HG03439 (cell line): ENCODE data around the gene OSBP.
"Not testable (repeated sequence)": the region's sequence is repeated elsewhere in the genome, so short reads cannot be mapped to it uniquely, and the experiment has no call there.

Experiments
- ATAC-seq: cut with Tn5 transposase; IDR thresholded peaks from one replicate; pipeline ENCODE4 v1.9.1; 2021; ENCODE audit warnings: mild to moderate bottlenecking, moderate library complexity; ENCODE audit not compliant: unreplicated experiment

The OSBP gene, protein sequence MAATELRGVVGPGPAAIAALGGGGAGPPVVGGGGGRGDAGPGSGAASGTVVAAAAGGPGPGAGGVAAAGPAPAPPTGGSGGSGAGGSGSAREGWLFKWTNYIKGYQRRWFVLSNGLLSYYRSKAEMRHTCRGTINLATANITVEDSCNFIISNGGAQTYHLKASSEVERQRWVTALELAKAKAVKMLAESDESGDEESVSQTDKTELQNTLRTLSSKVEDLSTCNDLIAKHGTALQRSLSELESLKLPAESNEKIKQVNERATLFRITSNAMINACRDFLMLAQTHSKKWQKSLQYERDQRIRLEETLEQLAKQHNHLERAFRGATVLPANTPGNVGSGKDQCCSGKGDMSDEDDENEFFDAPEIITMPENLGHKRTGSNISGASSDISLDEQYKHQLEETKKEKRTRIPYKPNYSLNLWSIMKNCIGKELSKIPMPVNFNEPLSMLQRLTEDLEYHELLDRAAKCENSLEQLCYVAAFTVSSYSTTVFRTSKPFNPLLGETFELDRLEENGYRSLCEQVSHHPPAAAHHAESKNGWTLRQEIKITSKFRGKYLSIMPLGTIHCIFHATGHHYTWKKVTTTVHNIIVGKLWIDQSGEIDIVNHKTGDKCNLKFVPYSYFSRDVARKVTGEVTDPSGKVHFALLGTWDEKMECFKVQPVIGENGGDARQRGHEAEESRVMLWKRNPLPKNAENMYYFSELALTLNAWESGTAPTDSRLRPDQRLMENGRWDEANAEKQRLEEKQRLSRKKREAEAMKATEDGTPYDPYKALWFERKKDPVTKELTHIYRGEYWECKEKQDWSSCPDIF

DNA sequence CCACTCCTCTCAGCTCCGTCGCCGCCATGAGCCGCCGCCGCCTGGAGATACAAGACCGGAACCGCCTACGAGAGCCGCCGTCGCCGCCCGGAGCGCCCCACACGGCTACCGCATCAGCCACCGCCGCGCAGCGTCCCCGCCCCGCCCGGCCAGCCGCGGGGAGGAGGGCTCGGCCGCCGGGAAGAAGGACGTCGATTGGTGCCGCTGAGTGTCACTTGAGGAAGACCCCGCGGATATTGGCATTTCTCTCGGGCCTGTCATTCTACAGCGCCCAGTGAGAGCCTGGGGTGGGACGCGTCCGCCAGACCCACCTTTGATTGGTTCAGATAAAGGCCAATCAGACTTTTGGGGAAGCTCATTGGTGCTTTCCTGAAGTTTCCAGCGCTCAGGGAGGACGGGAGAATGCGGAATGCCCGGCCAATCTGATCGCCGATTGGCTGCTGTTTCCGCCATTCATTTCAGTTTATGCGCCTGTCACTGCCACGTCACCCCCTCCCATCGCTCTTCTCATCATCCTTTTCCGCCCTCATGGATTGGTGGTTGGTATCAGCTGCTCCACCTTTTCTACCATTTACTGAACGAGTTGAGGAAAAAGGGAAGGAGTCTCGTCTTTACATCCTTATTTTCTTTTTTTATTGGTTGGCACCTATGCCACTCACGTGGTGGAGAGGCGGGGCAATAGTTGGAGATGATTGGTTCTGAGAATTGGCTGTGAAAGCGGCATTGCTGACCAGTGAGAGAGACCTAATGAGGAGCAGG is at the start of gene OSBP:
OSBP (minus strand) TSS at position 138 of the 759 bp plus-strand sequence; CDS start at position 28, 110 bp downstream.
- peak; percentile 89 for ATAC-seq

DNA sequence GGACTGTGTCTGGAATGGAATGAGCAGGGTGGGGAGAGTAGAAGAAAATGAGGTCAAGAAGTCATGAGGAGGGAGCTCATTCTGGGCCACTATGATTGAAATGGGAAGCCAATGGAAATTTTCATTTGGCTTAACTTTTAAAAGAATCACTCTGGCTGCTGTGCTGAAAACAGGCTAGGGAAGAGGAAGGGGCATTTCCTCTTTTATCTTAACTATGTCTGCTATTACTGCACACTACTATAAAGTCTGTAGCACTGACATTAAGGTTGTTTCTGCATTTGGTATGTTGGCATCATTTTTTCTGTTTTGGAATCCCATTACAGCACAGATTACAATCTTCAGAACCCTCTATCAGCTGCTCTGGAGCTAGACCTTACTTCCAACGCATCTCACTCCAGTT is 45.0 kb upstream of the OSBP start:
- ATAC-seq: no peak

DNA sequence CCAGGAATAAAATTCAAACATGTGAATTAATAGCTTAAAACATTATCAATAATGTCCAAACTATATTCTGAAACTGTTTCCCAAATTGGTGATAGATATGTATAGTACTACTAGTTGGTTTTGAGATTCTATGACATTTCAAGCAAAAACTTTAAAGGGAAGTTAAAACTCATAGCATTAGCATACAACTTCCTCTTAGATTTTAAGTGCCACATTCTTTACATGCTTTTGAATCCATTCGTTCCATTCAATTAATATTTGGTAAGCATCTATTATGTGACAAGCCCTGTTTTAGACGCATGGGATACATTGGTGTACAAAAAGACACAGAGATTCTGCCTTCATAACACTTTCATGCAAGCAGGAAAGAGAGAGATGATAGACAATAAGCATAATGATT is 44.4 kb upstream of the OSBP start:
- ATAC-seq: no peak

DNA sequence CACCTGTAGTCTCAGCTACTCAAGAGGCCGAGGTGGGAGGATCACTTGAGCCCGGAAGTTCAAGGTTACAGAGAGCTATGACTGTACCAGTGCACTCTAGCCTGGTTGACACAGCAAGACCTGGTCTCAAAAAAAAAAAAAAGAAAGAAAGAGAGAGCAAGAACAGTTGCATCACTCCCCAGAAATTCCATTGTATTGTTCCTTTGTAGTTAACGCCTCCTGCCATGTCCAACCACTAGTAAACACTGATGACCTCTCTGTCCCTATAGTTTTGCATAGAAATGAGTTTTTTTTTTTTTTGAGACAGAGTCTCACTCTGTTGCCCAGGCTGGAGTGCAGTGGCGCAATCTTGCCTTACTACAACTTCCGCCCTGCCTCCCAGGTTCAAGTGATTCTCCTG is 42.5 kb upstream of the OSBP start:
- no peak for ATAC-seq

DNA sequence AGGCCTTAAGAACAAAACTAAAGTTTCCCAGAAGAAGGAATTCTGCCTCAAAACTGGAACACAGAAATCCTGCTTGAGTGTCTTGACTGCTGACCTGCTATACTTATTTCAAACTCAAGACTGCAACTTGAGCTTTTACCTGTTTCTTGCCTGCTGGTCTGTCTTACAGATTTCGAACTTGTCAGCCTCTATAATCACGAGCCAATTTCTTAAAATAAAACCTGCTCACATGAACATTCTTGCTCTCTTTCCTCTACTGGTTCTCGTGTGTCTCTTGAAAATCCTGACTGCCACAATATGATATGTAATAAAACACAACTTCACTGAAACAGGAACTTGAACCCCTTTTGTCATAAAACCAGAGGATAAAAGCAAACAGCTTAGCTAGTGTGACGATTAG is 39.3 kb upstream of the OSBP start:
- ATAC-seq: no peak

DNA sequence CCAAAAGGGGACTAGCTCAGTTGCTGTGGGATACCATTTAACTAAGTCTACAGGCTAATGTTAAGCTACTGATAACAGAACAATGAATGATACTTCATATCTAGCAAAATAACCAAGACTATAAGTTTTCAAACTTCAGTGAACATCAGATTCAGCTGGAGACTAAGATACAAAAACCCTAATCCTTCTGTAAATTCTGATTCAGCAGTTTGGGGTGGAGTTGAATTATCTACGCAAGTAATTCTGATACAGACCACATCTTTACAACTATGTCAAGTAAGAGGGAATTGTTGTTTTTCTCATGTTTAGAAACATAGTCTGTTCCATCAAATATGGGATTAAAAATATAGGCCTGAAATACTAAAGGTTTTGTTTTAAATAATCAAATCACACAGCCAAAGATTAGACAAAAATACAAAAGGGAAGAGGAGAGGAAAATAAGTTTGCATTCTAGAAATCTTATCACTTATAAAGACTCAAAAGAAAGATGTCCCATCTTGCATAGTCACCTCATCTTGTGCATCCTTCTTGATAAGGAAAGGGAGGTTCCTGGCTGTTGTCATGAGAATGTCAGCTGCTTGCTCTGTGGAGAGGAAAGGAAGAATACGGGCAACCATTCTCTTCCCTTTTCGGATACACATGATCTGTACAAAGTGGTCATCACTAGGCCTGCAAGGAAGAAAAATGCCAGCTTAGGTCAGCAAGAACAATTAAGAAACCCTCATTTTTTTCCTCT is 31.8 kb upstream of the OSBP start:
- no peak for ATAC-seq

DNA sequence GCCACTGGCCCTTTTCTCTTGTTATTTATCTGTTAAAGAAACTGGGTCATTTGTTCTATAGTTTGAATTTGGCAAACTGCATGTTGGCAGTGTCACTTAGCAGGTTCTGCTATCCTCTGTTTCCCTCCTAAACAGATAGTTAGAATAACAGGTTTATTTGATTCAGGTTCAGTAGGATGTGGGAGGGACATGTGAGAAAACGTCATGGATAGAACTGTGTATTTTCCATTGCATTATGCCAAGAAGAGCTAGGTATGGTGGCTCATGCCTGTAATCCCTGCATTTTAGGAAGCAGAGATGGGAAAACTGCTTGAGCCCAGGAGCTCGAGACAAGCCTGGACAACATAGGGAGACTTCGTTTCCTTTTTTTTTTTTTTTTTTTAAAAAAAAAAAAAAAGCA is 29.0 kb upstream of the OSBP start:
- no peak for ATAC-seq

DNA sequence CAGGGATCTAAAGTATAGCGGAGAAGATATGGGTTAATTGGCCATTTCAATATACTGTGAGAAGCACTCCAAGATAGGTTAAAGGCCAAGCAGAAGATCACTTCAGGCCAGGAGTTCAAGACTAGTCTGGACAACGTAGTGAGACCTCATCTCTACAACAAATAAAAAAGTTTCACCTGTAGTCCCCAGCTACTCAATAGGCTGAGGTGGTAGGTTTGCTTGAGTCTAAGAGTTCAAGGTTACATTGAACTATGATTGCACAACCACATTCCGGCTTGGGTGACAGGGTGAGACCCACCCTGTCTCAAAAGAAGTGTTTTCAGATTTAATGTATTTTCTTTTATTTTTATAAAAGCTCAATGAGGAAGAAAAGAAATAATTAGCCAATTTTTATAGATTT is 27.8 kb upstream of the OSBP start:
- ATAC-seq: no peak

DNA sequence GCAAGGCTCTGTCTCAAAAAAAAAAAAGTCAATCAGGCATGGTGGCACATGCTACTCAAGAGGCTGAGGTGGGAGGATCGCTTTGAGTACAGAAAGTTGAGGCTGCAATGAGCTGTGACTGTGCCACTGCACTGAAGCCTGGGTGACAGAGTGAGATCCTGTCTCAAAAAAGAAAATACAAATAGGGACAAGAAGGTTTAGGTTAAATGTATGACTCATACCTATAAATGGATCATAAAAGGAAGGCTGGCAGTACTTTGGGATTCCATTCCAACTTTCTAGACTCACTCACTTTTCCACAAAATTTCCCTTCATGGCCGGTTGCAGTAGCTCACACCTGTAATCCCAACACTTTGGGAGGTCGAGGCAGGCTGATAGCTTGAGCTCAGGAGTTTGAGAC is 25.6 kb upstream of the OSBP start:
- no peak for ATAC-seq

DNA sequence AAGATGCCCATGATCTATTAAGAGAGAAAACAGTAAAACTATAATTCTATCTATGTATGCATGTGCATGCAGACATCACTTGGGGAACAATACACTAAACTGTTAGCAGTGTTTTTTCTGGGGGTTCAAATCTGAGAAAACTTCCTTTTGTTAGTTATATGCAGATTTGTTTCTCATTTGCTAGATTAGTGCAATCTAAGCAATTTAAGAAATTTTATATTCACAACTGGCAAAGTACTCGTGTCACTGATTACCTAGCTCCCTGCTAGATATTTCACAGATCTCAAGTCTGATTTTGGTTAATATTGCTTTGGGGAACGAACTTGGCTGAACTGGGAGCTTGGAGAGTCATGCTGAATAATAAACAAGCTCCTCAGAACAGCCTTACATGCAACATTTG is 14.9 kb upstream of the OSBP start:
- ATAC-seq: no peak

DNA sequence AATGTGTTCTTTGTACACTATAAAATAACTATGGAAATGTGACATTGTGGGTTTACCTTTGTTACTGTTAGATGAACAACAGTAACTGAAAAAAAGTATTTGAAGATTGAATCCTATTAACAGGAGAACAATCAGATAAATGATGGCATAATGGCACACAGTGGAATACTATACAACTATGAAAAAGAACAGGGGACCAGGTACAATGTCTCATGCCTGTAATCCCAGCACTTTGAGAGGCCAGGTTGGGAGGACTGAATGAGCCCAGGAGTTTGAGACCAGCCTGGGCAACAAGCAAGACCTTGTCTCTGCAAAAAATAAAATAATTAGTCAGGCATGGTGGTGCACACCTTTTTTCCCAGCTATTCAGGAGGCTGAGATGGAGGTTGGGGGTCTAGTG is 14.4 kb upstream of the OSBP start:
- no peak for ATAC-seq

DNA sequence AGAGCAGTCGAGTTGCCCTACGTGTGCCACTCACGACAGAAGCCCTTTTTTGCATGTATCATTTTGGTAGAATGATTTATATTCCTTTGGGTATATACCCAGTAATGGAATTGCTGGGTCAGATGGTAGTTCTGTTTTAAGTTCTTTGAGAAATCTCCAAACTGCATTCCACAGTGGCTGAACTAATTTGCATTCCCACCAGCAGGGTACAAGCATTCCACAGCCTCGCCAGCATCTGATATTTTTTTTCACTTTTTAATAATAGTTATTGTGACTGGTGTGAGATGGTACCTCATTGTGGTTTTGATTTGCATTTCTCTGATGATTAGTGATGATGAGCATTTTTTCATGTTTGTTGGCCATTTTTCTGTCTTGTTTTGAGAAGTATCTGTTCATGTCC is 11.4 kb upstream of the OSBP start:
- not testable (repeated sequence) for ATAC-seq

DNA sequence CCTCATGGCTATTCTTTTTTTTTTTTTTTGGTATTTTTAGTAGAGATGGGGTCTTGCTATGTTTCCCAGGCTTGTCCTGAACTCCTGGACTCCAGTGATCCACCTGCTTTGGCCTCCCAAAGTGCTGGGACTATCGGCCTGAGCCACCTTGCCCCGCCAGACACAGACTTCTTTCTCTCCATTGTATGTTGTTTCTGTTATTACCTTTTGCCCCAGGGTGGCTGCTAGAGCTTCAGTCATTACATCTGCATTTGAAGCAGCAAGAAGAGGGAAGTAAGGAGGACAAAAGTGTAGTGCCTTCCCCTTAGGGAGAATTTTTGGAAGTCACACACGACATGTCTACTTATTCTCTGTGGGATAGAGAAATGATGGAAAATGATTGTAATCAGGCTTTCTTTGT is 10.1 kb upstream of the OSBP start:
- ATAC-seq: no peak

DNA sequence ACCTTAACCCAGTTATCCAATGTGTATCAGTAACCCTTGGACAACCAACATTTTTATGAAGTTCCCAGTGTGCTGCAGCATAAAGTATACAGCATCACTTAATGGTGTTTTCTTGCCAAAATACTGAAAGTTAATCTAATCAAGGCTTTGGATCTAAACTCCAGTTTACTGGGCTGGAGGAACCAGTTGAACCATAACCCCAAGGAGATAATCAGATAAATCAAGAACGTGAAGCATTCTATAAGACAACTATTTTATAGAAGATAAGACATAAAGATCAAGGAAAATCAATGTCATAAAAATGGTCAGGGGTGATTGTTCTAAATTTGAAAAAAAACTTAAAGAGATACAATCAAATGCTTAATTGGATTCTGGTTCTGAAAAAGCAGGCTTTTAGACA is 2.3 kb upstream of the OSBP start:
- no peak for ATAC-seq

DNA sequence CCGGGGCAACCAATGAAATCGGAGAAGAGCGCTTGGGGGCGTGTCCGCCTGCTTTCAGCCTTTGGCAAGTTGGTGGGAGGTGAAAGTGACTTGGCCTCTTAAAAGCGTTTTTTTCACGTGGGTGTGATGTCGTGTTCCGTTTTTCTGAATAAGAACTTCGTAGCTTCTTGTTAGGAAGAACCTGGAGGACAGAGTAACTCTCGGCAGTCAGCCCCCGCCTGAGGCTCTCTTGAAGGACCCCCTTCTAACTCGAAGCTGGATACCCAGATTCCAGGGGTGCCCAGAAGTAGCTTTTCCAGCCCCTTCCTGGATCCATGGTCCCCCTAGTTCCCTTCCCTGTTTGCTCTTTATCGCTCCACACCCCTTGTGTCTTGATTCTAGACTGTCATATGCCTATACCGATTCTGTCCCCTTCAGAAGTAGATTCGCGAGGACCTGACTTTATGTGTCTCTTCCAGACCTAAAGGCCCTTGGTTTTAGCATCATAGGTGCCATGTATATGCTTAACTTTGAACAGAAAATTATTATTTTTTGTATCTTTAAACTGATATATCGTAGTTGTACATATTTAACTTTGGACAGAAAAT is 915 bp upstream of the OSBP start:
- ATAC-seq: no peak

DNA sequence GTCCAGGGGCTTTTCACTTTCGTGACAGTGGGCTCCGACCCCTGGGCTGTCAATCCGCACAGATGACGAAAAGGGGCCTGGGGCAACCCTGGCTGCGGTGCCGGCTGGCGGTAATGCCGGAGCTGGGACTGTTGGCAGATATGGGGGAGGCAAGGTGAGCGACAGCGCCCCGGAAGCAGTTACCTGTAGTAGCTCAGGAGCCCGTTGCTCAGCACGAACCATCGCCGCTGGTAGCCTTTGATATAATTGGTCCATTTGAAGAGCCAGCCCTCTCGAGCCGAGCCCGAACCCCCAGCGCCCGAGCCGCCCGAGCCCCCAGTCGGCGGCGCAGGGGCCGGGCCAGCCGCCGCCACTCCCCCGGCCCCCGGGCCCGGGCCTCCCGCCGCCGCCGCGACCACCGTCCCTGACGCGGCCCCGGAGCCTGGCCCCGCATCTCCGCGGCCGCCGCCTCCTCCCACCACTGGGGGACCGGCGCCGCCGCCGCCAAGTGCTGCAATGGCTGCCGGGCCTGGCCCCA is 396 bp downstream of the OSBP start:
- peak; percentile 20 for ATAC-seq

DNA sequence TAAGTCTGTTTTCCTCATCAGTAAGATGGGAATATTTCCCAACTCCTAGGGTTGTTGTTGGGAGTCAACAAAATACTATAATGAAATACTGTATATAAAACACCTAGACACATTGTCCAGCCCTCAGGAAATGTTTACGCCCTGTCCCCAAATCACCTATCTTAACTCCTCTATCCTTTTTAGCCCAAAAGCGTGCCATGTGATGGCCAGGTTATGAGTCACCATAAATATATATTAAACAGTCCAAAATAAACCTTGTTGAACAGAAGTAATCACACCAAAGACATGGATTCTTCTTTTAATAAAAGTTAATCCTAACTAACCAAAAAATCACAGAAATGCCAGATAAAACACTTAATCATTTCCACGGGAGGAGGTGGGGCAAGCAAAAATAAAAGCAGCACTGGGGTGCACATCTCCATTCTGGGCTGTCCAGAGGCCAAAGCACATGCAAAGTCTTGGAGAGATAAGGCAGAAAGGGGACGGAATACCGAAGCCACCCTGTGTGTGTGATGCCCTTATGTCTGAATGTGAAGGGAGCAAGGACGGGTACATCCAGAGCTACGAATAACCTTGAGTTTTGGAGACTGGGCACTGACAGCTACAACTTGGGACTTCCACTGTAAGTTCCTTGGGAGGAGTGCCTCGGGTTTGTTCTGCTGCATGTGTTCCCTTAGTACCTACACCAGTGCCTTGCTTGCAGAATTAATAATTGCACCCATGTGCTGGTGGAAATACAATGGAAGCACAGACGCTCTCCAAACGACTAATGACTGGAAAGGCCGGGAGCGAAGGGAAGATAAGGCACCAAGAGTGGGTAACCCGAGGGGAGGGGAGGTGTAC is 1.1 kb downstream of the OSBP start:
- no peak for ATAC-seq

DNA sequence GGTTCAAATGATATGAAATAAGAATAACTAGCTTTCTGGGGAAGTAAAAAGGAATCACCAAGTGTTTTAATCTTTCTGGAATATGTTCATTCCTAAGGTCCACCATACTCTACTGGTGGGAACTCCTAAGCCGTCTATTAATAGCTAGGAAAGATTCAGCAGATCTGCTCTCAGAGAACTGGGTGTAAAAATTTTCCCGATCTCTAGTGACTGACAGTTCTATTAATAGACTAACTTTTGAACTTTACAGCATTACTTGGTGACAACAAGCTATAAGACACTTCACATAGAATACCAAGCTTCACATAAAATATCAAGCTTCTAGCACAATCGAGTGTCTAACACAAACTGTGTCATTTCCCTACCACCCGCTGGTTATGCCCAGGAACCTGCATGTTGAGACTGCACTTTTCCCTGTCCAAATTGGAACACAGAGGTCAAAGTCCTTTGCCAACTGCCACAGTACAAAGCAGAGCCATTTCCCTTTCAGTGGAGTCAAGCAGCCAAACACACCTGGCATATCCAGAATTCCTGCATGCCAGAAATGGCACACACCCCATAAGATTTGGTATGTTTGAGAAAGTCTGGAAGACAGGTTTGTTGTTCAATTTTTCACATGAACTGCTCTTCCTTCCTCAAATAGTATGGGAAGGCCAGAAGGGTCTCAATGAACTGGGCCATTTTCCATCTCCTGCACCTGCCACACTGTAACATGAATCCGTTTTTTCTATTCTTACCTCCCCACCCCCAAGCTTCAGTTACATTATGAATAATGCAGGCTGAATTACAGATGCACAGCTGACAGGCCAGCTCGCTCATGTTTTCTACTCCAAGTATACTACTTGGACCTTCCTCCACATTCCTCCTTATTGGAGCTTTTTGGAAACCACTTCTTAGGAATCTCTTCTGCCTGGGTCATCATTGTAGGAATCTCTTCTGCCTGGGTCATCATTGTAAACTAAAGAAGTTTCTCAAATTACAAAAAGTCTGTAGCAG is 3.7 kb downstream of the OSBP start:
- ATAC-seq: no peak
